GM23338 (cell line): ENCODE data around the gene ARHGEF19. TPM values are rescaled to one million over a fixed set of nuclear protein-coding genes. Genes with fewer than 3 reads are reported as not detected.
A peak's percentile ranks its signal among the peaks of the same experiment; 100 is the strongest.

ENCODE experiments used
- ATAC-seq: fragments of 200-7000 bp; cut with Tn5 transposase; 3 replicates; pipeline ENCODE4 v1.9.1; 2020
- DNase-seq: peaks from one replicate; pipeline ENCODE4 v3.0.0-alpha.2; 2015; ENCODE audit warnings: low spot score
- H2AFZ ChIP-seq: fragments of 200-600 bp; sonication (generic); 2 replicates; pipeline ENCODE4 v1.8.0; 2016; ENCODE audit warnings: antibody characterized with exemption, mild to moderate bottlenecking, moderate library complexity
- H3F3A ChIP-seq: fragments of 200-600 bp; sonication (generic); replicated peaks from 2 replicates; pipeline ENCODE4 v1.8.0; 2017; ENCODE audit warnings: antibody characterized with exemption, mixed run types, low read depth
- H3K27ac ChIP-seq: fragments of 200-600 bp; sonication (generic); 2 replicates; pipeline ENCODE4 v1.6.1; 2016; ENCODE audit warnings: low read depth
- H3K27me3 ChIP-seq: fragments of 200-600 bp; sonication (generic); 2 replicates; pipeline ENCODE4 v1.8.0; 2016; ENCODE audit warnings: mild to moderate bottlenecking, mixed run types, moderate library complexity; ENCODE audit not compliant: insufficient read depth
- H3K36me3 ChIP-seq: fragments of 200-600 bp; sonication (generic); 2 replicates; pipeline ENCODE4 v1.8.0; 2016; ENCODE audit warnings: mild to moderate bottlenecking; ENCODE audit not compliant: insufficient read depth
- H3K4me1 ChIP-seq: fragments of 200-600 bp; sonication (generic); 2 replicates; pipeline ENCODE4 v1.8.0; 2016; ENCODE audit warnings: mild to moderate bottlenecking, moderate library complexity; ENCODE audit not compliant: insufficient read depth
- H3K4me2 ChIP-seq: fragments of 200-600 bp; sonication (generic); 2 replicates; pipeline ENCODE4 v1.7.1; 2017; ENCODE audit warnings: mixed run types
- H3K4me3 ChIP-seq: fragments of 200-600 bp; sonication (generic); 2 replicates; pipeline ENCODE4 v1.6.1; 2016; ENCODE audit warnings: mixed run types
- H3K79me2 ChIP-seq: fragments of 200-600 bp; sonication (generic); replicated peaks from 2 replicates; pipeline ENCODE4 v1.8.0; 2017; ENCODE audit warnings: mild to moderate bottlenecking; ENCODE audit not compliant: insufficient read depth
- H3K9me2 ChIP-seq: fragments of 200-600 bp; sonication (generic); 2 replicates; pipeline ENCODE4 v1.8.0; 2017; ENCODE audit not compliant: insufficient read depth
- H4K20me1 ChIP-seq: fragments of 200-600 bp; sonication (generic); replicated peaks from 2 replicates; pipeline ENCODE4 v1.8.0; 2017; ENCODE audit warnings: mild to moderate bottlenecking; ENCODE audit not compliant: insufficient read depth
- H3K27ac Mint-ChIP-seq: 2 replicates; pipeline ENCODE4 v1.8.0; 2020; ENCODE audit warnings: inconsistent platforms, mild to moderate bottlenecking, moderate library complexity, mixed read lengths
- H3K27me3 Mint-ChIP-seq: 3 replicates; pipeline ENCODE4 v1.8.0; 2022; ENCODE audit warnings: low read depth, mild to moderate bottlenecking, moderate library complexity, mixed read lengths, inconsistent platforms; ENCODE audit not compliant: insufficient read depth, poor library complexity
- H3K36me3 Mint-ChIP-seq: 3 replicates; pipeline ENCODE4 v1.8.0; 2021; ENCODE audit warnings: low read depth, mild to moderate bottlenecking, inconsistent platforms, moderate library complexity, mixed read lengths
- H3K4me1 Mint-ChIP-seq: 3 replicates; pipeline ENCODE4 v1.8.0; 2020; ENCODE audit warnings: mild to moderate bottlenecking, inconsistent platforms, mixed read lengths
- H3K4me3 Mint-ChIP-seq: 3 replicates; pipeline ENCODE4 v1.8.0; 2021; ENCODE audit warnings: moderate library complexity, mild to moderate bottlenecking, inconsistent platforms, mixed read lengths
- H3K9me3 Mint-ChIP-seq: 3 replicates; pipeline ENCODE4 v1.8.0; 2020; ENCODE audit warnings: moderate library complexity, mild to moderate bottlenecking, inconsistent platforms, mixed read lengths
- CREB1 ChIP-seq: fragments of 250-450 bp; sonication (Bioruptor Pico); IDR thresholded peaks from 2 replicates; pipeline ENCODE4 v1.5.0; 2020; ENCODE audit warnings: low read depth, mild to moderate bottlenecking, moderate library complexity
- EZH2 ChIP-seq: fragments of 200-600 bp; sonication (generic); IDR thresholded peaks from one replicate; pipeline ENCODE4 v1.8.0; 2017; ENCODE audit warnings: antibody characterized with exemption, mild to moderate bottlenecking, low read depth; ENCODE audit not compliant: unreplicated experiment
- EZH2phosphoT487 ChIP-seq: fragments of 200-600 bp; sonication (generic); IDR thresholded peaks from one replicate; pipeline ENCODE4 v1.8.1; 2018; ENCODE audit warnings: antibody characterized with exemption; ENCODE audit not compliant: unreplicated experiment
- JUNB ChIP-seq: IDR thresholded peaks from one replicate; pipeline ENCODE4 v1.6.1; 2016; ENCODE audit warnings: antibody characterized with exemption; ENCODE audit not compliant: unreplicated experiment
- NANOG ChIP-seq: IDR thresholded peaks from 2 replicates; pipeline ENCODE4 v1.6.1; 2016; ENCODE audit warnings: antibody characterized with exemption, borderline replicate concordance
- POLR2AphosphoS5 ChIP-seq: IDR thresholded peaks from 2 replicates; pipeline ENCODE4 v1.6.1; 2016; ENCODE audit warnings: antibody characterized with exemption, low read depth
- STAT1 ChIP-seq: IDR thresholded peaks from one replicate; pipeline ENCODE4 v1.6.1; 2016; ENCODE audit warnings: antibody characterized with exemption; ENCODE audit not compliant: unreplicated experiment
- ZNF114 ChIP-seq: fragments of 250-450 bp; sonication (Bioruptor Pico); IDR thresholded peaks from 2 replicates; pipeline ENCODE4 v1.5.0; 2020; ENCODE audit warnings: mild to moderate bottlenecking, moderate library complexity
- ZNF331 ChIP-seq: fragments of 250-450 bp; sonication (Bioruptor Pico); IDR thresholded peaks from 2 replicates; pipeline ENCODE4 v1.5.0; 2020; ENCODE audit warnings: low read depth, mild to moderate bottlenecking, moderate library complexity
- polyA plus RNA-seq: library from polyadenylated mRNA; unstranded; fragments of >200 nt; fragmentation: Nextera tagmentation; extraction: Ambion mirVana; gene quantifications from 2 replicates; pipeline ENCODE4 v1.2.1, GENCODE V29; 2016
- total RNA-seq: library from RNA; depleted of rRNA; stranded (reverse); fragments of >200 nt; shearing (Covaris generic); gene quantifications from 2 replicates; pipeline ENCODE4 v1.2.3, GENCODE V29; 2014
- TF ChIP-seq, protein P1 (sequence below): IDR thresholded peaks from 2 replicates; pipeline ENCODE4 v1.6.1; 2016; ENCODE audit warnings: antibody characterized with exemption
- TF ChIP-seq, protein P2 (sequence below): IDR thresholded peaks from one replicate; pipeline ENCODE4 v1.6.1; 2018; ENCODE audit warnings: antibody characterized with exemption; ENCODE audit not compliant: unreplicated experiment
- TF ChIP-seq, protein P3 (sequence below): fragments of 250-450 bp; sonication (Bioruptor Pico); IDR thresholded peaks from 2 replicates; pipeline ENCODE4 v1.5.0; 2020; ENCODE audit warnings: mild to moderate bottlenecking, moderate library complexity
- TF ChIP-seq, protein P4 (sequence below), 2 experiments: fragments of 200-600 bp in 1 of 2; sonication (generic) in 1 of 2; conservative IDR thresholded peaks; 2 replicates each; pipeline versions ENCODE4 v1.5.1 to v1.6.1; 2016 to 2017; ENCODE audit warnings: antibody characterized with exemption in 2 of 2, low read depth in 2 of 2, mild to moderate bottlenecking in 2 of 2, moderate library complexity in 1 of 2

The ARHGEF19 gene
- total and polyA plus RNA-seq, 2 experiments from 2014 or later: 19.5 to 46.4 TPM

DNA sequence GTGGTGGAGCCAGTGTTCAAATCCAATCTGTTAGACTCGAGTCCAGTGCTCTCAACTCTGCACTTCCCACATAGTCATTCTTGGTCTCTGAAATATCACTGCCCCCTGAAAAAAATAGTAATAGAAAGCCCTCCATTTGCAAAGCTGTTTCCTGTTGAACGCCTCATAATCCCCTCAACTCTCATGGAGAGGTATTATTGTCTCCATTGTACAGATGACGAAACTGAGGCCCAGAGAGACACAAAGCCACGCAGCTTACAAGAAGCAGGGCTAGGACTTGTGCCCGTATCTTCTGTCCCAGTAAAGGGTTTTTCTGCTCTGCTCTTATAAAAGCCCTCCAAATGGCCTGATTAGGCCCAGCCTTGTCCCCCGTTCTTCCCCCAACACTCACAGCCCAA is 6.2 kb upstream of the ARHGEF19 start:
- no peaks in the 10 kb centered on the region for H4K20me1 ChIP-seq

More for the DNA sequence above, 6.2 kb upstream of the ARHGEF19 start:
- Mint-ChIP-seq H3K27ac (no peak overlapping the region), H3K36me3 (no peaks in the 10 kb centered on the region), H3K4me3 (peak overlapping the region; percentile 32; the same call in 1 of the 3 replicates), H3K9me3 (no peaks in the 10 kb centered on the region; the same call in 2 of the 3 replicates), H3K4me1 (peaks cover 5% of the 10 kb centered on the region), H3K27me3 (peaks cover 21% of the 10 kb centered on the region)
- H3K4me1 ChIP-seq: peaks cover 12% of the 10 kb centered on the region; the same call in 1 of the 2 replicates
- ATAC-seq (no peak), DNase-seq (no peak)
- H2AFZ ChIP-seq: no peak overlapping the region
- no peaks in the 10 kb centered on the region for H3K79me2 ChIP-seq
- peaks cover 4% of the 10 kb centered on the region; the same call in 1 of the 2 replicates for H3F3A ChIP-seq
- no peak overlapping the region for H3K27ac ChIP-seq
- no peak for TF ChIP-seq ZNF331 (CRISPR knock-in tag)
- TF ChIP-seq, protein P1, sequence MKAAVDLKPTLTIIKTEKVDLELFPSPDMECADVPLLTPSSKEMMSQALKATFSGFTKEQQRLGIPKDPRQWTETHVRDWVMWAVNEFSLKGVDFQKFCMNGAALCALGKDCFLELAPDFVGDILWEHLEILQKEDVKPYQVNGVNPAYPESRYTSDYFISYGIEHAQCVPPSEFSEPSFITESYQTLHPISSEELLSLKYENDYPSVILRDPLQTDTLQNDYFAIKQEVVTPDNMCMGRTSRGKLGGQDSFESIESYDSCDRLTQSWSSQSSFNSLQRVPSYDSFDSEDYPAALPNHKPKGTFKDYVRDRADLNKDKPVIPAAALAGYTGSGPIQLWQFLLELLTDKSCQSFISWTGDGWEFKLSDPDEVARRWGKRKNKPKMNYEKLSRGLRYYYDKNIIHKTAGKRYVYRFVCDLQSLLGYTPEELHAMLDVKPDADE: no peak
- TF ChIP-seq EZH2: no peak
- TF ChIP-seq, protein P2, sequence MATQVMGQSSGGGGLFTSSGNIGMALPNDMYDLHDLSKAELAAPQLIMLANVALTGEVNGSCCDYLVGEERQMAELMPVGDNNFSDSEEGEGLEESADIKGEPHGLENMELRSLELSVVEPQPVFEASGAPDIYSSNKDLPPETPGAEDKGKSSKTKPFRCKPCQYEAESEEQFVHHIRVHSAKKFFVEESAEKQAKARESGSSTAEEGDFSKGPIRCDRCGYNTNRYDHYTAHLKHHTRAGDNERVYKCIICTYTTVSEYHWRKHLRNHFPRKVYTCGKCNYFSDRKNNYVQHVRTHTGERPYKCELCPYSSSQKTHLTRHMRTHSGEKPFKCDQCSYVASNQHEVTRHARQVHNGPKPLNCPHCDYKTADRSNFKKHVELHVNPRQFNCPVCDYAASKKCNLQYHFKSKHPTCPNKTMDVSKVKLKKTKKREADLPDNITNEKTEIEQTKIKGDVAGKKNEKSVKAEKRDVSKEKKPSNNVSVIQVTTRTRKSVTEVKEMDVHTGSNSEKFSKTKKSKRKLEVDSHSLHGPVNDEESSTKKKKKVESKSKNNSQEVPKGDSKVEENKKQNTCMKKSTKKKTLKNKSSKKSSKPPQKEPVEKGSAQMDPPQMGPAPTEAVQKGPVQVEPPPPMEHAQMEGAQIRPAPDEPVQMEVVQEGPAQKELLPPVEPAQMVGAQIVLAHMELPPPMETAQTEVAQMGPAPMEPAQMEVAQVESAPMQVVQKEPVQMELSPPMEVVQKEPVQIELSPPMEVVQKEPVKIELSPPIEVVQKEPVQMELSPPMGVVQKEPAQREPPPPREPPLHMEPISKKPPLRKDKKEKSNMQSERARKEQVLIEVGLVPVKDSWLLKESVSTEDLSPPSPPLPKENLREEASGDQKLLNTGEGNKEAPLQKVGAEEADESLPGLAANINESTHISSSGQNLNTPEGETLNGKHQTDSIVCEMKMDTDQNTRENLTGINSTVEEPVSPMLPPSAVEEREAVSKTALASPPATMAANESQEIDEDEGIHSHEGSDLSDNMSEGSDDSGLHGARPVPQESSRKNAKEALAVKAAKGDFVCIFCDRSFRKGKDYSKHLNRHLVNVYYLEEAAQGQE: no peak
- TF ChIP-seq, protein P3, sequence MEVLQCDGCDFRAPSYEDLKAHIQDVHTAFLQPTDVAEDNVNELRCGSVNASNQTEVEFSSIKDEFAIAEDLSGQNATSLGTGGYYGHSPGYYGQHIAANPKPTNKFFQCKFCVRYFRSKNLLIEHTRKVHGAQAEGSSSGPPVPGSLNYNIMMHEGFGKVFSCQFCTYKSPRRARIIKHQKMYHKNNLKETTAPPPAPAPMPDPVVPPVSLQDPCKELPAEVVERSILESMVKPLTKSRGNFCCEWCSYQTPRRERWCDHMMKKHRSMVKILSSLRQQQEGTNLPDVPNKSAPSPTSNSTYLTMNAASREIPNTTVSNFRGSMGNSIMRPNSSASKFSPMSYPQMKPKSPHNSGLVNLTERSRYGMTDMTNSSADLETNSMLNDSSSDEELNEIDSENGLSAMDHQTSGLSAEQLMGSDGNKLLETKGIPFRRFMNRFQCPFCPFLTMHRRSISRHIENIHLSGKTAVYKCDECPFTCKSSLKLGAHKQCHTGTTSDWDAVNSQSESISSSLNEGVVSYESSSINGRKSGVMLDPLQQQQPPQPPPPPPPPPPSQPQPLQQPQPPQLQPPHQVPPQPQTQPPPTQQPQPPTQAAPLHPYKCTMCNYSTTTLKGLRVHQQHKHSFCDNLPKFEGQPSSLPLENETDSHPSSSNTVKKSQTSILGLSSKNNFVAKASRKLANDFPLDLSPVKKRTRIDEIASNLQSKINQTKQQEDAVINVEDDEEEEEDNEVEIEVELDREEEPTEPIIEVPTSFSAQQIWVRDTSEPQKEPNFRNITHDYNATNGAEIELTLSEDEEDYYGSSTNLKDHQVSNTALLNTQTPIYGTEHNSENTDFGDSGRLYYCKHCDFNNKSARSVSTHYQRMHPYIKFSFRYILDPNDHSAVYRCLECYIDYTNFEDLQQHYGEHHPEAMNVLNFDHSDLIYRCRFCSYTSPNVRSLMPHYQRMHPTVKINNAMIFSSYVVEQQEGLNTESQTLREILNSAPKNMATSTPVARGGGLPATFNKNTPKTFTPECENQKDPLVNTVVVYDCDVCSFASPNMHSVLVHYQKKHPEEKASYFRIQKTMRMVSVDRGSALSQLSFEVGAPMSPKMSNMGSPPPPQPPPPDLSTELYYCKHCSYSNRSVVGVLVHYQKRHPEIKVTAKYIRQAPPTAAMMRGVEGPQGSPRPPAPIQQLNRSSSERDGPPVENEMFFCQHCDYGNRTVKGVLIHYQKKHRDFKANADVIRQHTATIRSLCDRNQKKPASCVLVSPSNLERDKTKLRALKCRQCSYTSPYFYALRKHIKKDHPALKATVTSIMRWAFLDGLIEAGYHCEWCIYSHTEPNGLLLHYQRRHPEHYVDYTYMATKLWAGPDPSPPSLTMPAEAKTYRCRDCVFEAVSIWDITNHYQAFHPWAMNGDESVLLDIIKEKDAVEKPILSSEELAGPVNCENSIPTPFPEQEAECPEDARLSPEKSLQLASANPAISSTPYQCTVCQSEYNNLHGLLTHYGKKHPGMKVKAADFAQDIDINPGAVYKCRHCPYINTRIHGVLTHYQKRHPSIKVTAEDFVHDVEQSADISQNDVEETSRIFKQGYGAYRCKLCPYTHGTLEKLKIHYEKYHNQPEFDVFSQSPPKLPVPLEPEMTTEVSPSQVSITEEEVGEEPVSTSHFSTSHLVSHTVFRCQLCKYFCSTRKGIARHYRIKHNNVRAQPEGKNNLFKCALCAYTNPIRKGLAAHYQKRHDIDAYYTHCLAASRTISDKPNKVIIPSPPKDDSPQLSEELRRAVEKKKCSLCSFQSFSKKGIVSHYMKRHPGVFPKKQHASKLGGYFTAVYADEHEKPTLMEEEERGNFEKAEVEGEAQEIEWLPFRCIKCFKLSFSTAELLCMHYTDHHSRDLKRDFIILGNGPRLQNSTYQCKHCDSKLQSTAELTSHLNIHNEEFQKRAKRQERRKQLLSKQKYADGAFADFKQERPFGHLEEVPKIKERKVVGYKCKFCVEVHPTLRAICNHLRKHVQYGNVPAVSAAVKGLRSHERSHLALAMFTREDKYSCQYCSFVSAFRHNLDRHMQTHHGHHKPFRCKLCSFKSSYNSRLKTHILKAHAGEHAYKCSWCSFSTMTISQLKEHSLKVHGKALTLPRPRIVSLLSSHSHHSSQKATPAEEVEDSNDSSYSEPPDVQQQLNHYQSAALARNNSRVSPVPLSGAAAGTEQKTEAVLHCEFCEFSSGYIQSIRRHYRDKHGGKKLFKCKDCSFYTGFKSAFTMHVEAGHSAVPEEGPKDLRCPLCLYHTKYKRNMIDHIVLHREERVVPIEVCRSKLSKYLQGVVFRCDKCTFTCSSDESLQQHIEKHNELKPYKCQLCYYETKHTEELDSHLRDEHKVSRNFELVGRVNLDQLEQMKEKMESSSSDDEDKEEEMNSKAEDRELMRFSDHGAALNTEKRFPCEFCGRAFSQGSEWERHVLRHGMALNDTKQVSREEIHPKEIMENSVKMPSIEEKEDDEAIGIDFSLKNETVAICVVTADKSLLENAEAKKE: no peak
- no peak for TF ChIP-seq JUNB
- no peak for TF ChIP-seq POLR2AphosphoS5
- TF ChIP-seq, protein P4, sequence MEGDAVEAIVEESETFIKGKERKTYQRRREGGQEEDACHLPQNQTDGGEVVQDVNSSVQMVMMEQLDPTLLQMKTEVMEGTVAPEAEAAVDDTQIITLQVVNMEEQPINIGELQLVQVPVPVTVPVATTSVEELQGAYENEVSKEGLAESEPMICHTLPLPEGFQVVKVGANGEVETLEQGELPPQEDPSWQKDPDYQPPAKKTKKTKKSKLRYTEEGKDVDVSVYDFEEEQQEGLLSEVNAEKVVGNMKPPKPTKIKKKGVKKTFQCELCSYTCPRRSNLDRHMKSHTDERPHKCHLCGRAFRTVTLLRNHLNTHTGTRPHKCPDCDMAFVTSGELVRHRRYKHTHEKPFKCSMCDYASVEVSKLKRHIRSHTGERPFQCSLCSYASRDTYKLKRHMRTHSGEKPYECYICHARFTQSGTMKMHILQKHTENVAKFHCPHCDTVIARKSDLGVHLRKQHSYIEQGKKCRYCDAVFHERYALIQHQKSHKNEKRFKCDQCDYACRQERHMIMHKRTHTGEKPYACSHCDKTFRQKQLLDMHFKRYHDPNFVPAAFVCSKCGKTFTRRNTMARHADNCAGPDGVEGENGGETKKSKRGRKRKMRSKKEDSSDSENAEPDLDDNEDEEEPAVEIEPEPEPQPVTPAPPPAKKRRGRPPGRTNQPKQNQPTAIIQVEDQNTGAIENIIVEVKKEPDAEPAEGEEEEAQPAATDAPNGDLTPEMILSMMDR (conservative IDR thresholded peaks at IDR 0.05; ENCODE audit: low read depth in 2 of 2): no peak
- no peak for TF ChIP-seq NANOG
- TF ChIP-seq ZNF114 (CRISPR knock-in tag): no peak
- TF ChIP-seq EZH2phosphoT487: no peak
- no peak for TF ChIP-seq STAT1
- no peak for TF ChIP-seq CREB1 (CRISPR knock-in tag)
- no peaks in the 10 kb centered on the region for H3K36me3 ChIP-seq
- H3K27me3 ChIP-seq: peaks cover 8% of the 10 kb centered on the region
- H3K4me3 ChIP-seq: no peak overlapping the region
- H3K4me2 ChIP-seq: no peak overlapping the region
- H3K9me2 ChIP-seq: no peaks in the 10 kb centered on the region
